ENCODE data around the gene KDM4E.

DNA sequence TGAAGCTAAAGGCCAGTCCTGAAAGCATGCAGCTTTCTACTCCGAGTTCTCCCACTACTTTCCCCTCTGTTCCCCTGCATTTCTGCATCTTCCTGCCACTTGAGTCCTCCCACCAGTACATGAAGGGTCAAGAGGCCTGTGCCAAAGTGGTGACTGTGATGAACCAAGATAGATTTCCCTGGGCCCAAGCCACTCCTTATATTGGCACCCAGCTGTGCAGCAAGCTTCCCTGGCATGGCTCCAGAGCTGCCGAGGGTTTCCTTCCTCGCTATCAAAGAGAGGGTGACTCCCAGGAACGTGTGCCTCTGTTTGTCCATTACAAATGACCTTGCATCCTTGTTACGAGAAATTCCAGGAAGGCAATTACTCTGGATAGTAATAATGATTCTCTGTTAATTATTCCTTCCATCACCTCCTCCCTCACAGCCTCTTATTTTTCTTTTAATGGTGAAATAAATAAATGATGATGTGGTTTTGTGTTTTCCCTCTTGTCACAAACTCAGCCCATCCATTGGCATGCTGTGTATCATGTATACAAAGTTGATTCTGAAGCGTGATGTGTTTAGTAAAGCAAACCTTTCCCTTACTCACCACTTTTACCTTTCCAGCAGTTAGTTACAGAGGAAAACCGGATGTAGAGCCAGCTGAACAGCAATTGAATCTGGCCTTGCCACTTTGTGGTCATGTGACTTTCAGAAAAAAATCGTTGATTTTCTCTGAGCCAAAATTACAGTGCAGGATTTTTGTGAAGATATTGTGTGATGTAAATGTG lies 49.9 kb downstream of the KDM4E start:
- TF ChIP-seq, protein P1, sequence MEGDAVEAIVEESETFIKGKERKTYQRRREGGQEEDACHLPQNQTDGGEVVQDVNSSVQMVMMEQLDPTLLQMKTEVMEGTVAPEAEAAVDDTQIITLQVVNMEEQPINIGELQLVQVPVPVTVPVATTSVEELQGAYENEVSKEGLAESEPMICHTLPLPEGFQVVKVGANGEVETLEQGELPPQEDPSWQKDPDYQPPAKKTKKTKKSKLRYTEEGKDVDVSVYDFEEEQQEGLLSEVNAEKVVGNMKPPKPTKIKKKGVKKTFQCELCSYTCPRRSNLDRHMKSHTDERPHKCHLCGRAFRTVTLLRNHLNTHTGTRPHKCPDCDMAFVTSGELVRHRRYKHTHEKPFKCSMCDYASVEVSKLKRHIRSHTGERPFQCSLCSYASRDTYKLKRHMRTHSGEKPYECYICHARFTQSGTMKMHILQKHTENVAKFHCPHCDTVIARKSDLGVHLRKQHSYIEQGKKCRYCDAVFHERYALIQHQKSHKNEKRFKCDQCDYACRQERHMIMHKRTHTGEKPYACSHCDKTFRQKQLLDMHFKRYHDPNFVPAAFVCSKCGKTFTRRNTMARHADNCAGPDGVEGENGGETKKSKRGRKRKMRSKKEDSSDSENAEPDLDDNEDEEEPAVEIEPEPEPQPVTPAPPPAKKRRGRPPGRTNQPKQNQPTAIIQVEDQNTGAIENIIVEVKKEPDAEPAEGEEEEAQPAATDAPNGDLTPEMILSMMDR (IDR thresholded peaks at IDR 0.05), result no peak
- no peak for TF ChIP-seq POLR2A (IDR thresholded peaks at IDR 0.05)

Measured in lower leg skin (tissue), 3 donors.